Measurements from ENCODE around the gene PTCH1.

The PTCH1 gene

GRCh38 chr9:95497772-95498171, 19.0 kb downstream of the PTCH1 start:
- DNase-seq = no peak

GRCh38 chr9:95496687-95497086, 20.1 kb downstream of the PTCH1 start:
- no peak for DNase-seq

- no peak for DNase-seq
These were observed 20.8 kb downstream of the PTCH1 start for GRCh38 chr9:95495961-95496360.

- DNase-seq = no peak
These were observed 21.2 kb downstream of the PTCH1 start for GRCh38 chr9:95495529-95495928.

GRCh38 chr9:95494416-95495371, 22.1 kb downstream of the PTCH1 start:
- DNase-seq = peak; percentile 81 to 86

- peak; percentile 44 to 47 for DNase-seq
These were observed 22.8 kb downstream of the PTCH1 start for GRCh38 chr9:95494022-95494415.

GRCh38 chr9:95493402-95493801, 23.4 kb downstream of the PTCH1 start:
- DNase-seq = no peak

- peak in 1 of 2 donors; percentile 43 for DNase-seq
These were observed 25.0 kb downstream of the PTCH1 start for GRCh38 chr9:95491543-95492320.

GRCh38 chr9:95488954-95489353, 27.8 kb downstream of the PTCH1 start:
- DNase-seq = no peak

GRCh38 chr9:95486318-95486717, 30.5 kb downstream of the PTCH1 start:
- DNase-seq = no peak

GRCh38 chr9:95484225-95484624, 32.5 kb downstream of the PTCH1 start:
- DNase-seq = no peak

GRCh38 chr9:95483431-95483830, 33.3 kb downstream of the PTCH1 start:
- no peak for DNase-seq

GRCh38 chr9:95482621-95483020, 34.1 kb downstream of the PTCH1 start:
- no peak for DNase-seq

- DNase-seq = no peak
These were observed 35.8 kb downstream of the PTCH1 start for GRCh38 chr9:95481000-95481399.

GRCh38 chr9:95480346-95480745, 36.4 kb downstream of the PTCH1 start:
- DNase-seq = no peak

- DNase-seq = no peak
These were observed 37.4 kb downstream of the PTCH1 start for GRCh38 chr9:95479330-95479729.

- DNase-seq = no peak
These were observed 38.4 kb downstream of the PTCH1 start for GRCh38 chr9:95478335-95478734.

GRCh38 chr9:95477885-95478284, 38.9 kb downstream of the PTCH1 start:
- DNase-seq = no peak

GRCh38 chr9:95477441-95477840, 39.3 kb downstream of the PTCH1 start:
- no peak for DNase-seq

- no peak for DNase-seq
These were observed 48.0 kb downstream of the PTCH1 start for GRCh38 chr9:95468791-95469190.

- DNase-seq = no peak
These were observed 51.7 kb downstream of the PTCH1 start for GRCh38 chr9:95465115-95465514.

- no peak for DNase-seq
These were observed 53.4 kb downstream of the PTCH1 start for GRCh38 chr9:95463148-95464060.
